AG10803 (cell line): ENCODE measurements around the gene NGFR.

ENCODE experiments used
- DNase-seq: peaks from one replicate; pipeline ENCODE4 v3.0.0; 2010; ENCODE audit warnings: low read depth
- H3K4me3 ChIP-seq: 2 replicates; pipeline ENCODE4 v1.5.1; 2011; ENCODE audit warnings: mild to moderate bottlenecking, low read length, control low read depth
- TF ChIP-seq, protein P1 (sequence below): conservative IDR thresholded peaks from 2 replicates; pipeline ENCODE4 v1.5.1; 2011; ENCODE audit warnings: mild to moderate bottlenecking, low read length, control low read depth, inconsistent platforms

The NGFR gene

DNA sequence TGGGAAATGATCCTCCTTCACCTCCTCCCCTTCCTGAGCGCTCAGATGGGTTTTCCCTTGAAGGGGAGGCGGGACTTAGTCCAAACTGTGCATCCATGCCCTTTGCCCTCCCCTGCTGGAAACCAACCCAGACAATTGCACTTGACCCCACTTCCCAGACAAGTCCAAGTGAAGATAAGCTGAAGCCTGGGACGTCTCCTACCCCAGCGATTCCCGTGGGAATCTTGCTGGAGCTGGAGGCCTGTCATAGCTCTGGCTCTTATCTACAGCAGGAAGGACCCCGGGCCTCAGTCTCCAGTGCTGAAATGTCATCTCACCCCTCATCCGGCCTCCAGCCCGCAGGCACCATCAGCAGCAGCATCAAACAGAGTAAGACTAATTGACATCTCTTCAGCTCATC, 6.5 kb upstream of the NGFR start:
- TF ChIP-seq, protein P1, sequence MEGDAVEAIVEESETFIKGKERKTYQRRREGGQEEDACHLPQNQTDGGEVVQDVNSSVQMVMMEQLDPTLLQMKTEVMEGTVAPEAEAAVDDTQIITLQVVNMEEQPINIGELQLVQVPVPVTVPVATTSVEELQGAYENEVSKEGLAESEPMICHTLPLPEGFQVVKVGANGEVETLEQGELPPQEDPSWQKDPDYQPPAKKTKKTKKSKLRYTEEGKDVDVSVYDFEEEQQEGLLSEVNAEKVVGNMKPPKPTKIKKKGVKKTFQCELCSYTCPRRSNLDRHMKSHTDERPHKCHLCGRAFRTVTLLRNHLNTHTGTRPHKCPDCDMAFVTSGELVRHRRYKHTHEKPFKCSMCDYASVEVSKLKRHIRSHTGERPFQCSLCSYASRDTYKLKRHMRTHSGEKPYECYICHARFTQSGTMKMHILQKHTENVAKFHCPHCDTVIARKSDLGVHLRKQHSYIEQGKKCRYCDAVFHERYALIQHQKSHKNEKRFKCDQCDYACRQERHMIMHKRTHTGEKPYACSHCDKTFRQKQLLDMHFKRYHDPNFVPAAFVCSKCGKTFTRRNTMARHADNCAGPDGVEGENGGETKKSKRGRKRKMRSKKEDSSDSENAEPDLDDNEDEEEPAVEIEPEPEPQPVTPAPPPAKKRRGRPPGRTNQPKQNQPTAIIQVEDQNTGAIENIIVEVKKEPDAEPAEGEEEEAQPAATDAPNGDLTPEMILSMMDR, result no peak
- H3K4me3 ChIP-seq, result no peak overlapping the region
- no peak for DNase-seq

DNA sequence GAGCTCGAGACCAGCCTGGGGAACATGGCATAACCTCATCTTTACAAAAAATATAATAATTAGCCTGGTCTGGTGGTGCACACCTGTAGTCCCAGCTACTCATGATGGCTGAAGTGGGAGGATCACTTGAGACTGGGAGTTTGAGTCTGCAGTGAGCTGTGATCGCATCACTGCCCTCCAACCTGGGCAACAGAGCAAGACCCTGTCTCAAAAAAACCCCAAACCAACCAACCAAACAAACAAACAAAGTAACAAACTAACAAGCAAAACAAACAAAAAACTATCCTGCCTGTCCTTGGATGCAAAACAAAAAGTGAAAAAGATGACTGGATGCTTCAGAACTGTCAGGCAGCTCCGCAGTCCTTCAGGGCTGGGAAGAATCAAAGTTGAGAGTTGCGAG, 5.7 kb upstream of the NGFR start:
- no peak for DNase-seq
- TF ChIP-seq, protein P1, result no peak
- no peak overlapping the region for H3K4me3 ChIP-seq

DNA sequence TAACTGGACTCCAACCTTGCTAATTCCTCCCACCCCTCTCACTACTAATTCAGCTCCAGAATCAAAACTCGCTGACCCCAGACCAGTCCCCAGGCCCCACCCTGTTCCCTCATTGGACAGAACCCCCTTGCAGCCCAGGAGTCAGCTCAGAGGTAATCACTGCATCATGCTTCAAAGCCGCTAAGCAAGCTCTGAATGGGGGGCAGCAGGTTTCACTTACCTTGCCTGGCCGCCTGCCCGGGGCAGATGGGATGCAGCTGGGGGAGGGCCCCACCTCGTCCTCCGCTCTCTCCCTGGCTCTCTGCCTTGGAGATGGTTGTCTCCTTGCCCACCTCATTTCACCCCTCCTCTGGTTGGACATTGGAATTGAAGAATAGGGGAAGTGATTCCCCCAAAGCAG, 4.8 kb upstream of the NGFR start:
- DNase-seq, result no peak
- TF ChIP-seq, protein P1, result no peak
- H3K4me3 ChIP-seq, result no peak overlapping the region

DNA sequence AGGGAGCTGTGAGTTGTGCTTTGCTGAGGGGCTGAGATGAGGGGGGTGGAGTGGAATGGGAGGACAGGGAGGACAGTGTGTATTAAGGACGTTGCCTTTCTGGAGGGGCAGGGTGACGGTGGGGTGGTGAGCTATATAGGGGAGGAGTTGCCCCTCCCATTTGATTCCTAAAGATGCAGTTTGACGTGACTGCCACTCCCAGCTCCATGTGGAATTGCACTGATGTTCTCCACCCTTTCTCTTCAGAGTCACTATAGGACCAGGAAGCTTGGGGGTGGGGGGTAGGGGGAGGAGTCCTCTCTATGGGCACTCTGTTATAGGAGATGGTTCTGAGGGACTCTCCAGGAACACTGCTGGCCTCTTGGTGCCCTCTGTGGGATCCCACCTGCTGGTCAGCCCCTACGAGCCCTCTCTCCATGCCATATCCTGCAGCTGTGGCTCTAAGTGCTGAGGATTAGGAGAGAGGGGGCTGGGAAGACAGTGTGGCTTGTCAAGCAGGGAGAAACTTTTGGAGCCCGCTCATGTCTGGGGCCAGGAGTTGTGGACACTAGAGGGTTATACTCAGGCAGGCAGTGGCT, 3.8 kb upstream of the NGFR start:
- H3K4me3 ChIP-seq, result no peak overlapping the region
- DNase-seq, result no peak
- TF ChIP-seq, protein P1, result no peak

DNA sequence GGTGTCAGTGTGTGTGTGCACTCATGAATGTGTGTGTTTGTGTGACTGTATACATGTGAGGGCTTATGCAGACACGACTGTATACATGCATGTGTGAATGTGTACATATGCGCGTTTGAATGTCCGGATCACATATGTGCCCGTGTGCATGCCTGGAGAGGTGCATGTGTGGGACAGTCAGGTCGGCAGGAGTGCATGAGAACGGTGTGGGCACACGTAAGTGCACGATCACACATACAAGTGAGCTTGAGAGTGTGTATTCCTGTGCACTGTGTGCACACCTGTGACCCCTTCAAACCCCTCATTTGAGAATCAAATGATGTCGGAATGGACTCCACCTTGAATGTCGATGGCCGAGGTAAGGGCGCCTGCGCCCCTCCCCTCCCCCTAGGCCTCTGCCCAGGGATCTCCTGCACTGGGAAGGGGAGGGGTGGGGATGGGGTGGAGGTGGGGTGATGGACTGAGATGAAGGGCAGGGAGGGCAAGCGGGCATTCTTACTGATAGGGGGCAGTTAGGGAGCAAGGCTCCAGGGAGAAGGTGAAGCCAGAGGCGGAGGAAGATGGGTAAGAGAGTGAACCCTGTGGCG, 601 bp upstream of the NGFR start:
- DNase-seq, result no peak
- TF ChIP-seq, protein P1, result no peak
- H3K4me3 ChIP-seq, result no peak overlapping the region

DNA sequence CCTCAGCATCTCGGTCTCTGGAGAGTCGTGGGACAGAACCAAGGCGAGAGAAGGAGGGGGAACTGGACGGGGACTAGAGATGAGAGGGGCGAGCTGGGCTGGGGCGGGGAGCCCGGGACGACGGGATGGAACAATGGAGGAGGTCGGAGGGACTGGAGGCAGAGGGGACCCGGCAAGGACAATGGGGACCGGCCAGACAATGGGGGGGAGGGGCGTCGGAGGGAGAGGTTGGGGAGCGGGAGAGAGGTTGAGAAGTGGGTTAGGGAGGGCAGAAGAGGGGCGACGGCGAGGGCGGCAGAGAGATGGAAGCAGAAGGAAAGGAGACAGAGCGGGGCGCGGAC, 719 bp downstream of the NGFR start:
- H3K4me3 ChIP-seq, result no peak overlapping the region
- TF ChIP-seq, protein P1, result no peak
- DNase-seq, result no peak

DNA sequence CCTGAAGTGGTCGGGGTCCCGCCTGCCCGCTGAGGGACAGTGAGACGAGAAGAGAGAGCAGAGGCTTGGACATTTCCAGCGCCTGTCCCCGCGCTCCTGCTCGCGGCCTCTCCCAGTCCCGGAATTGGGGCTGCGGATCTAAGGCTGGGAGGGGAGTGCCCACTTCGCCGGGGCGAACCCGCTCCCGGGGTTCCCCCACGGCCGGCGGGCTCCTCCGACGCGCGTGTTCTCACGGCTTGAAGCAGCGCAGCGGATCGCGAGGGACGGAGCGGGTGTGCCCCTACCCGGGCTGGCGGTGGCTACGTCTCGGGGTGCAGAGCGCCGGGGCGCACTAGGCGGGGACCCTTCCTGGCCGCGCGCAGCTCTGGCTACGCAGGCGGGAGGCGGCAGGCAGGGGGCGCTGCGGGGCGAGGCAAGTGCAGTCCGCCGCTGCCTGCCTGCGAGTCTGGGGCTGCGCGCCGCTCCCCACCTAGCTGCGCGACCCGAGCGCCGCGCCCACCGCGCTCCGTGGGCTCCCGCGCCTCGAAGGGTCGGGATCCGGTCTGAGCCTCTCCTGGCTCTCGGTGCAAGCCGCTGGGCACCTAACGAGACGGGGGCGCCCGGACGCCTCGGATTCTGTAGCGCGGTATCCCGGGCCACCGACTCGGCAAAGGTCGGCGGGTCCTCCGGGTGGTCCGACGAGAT, 1.2 kb downstream of the NGFR start:
- H3K4me3 ChIP-seq, result no peak overlapping the region; the same call in 1 of the 2 replicates
- DNase-seq, result peak; percentile 34
- TF ChIP-seq, protein P1, result peak; percentile 40
